HT1080 (cell line): ENCODE results near the gene CA11. TPM values are rescaled to one million over a fixed set of nuclear protein-coding genes. Genes with fewer than 3 reads are reported as not detected.

Experiments used
- DNase-seq: peaks from one replicate; pipeline ENCODE4 v3.0.0-alpha.2; 2015; ENCODE audit warnings: low read depth
- total RNA-seq: library from RNA; depleted of rRNA; stranded (reverse); fragments of >200 nt; shearing (Covaris generic); gene quantifications from 2 replicates; pipeline ENCODE4 v1.2.3, GENCODE V29; 2014

CA11 gene
- total RNA-seq, 1 experiment from 2014 or later = 1.4 TPM

GRCh38 chr19:48614436-48615230, 31.4 kb downstream of the CA11 start, which contains the start of gene FAM83E:
Gene FAM83E (minus strand): TSS chr19:48615076. CDS start chr19:48613372, 1,704 bp downstream.
- no peak for DNase-seq

- DNase-seq = no peak
Measured at GRCh38 chr19:48613852-48614435, 32.0 kb downstream of the CA11 start.

- DNase-seq = no peak
Measured at GRCh38 chr19:48613024-48613851, 32.7 kb downstream of the CA11 start.

GRCh38 chr19:48611872-48612271, 34.1 kb downstream of the CA11 start:
- DNase-seq = no peak

- DNase-seq = no peak
Measured at GRCh38 chr19:48609571-48610108, 36.3 kb downstream of the CA11 start.

GRCh38 chr19:48608798-48609263, 37.2 kb downstream of the CA11 start:
- DNase-seq = peak; percentile 70

- no peak for DNase-seq
Measured at GRCh38 chr19:48607359-48607755, 38.6 kb downstream of the CA11 start.

- no peak for DNase-seq
Measured at GRCh38 chr19:48606463-48607358, 39.3 kb downstream of the CA11 start, which contains the start of gene SPACA4. Gene SPACA4 (plus strand): TSS chr19:48606742. CDS start chr19:48606979, 237 bp downstream.

- no peak for DNase-seq
Measured at GRCh38 chr19:48603850-48604249, 42.1 kb downstream of the CA11 start.

- no peak for DNase-seq
Measured at GRCh38 chr19:48603449-48603848, 42.5 kb downstream of the CA11 start.

GRCh38 chr19:48603001-48603400, 43.0 kb downstream of the CA11 start:
- DNase-seq = no peak

- DNase-seq = no peak
Measured at GRCh38 chr19:48600679-48601417, 45.1 kb downstream of the CA11 start.

GRCh38 chr19:48598996-48599700, 46.8 kb downstream of the CA11 start:
- no peak for DNase-seq

- no peak for DNase-seq
Measured at GRCh38 chr19:48596679-48597465, 49.1 kb downstream of the CA11 start.

GRCh38 chr19:48596237-48596636, 49.8 kb downstream of the CA11 start:
- DNase-seq = no peak

GRCh38 chr19:48595833-48596232, 50.2 kb downstream of the CA11 start:
- no peak for DNase-seq

GRCh38 chr19:48595171-48595570, 50.8 kb downstream of the CA11 start:
- no peak for DNase-seq

- no peak for DNase-seq
Measured at GRCh38 chr19:48591021-48591420, 55.0 kb downstream of the CA11 start.
